ENCODE data around the gene EFHC1. TPM values are rescaled to one million over a fixed set of nuclear protein-coding genes. Genes with fewer than 3 reads are reported as not detected.

The EFHC1 gene
- total and polyA plus RNA-seq, 2 of the 13 experiments (the other 11 are each of a cell fraction or from before 2014, with no cell fraction given), result 23.4 to 29.5 TPM

DNA sequence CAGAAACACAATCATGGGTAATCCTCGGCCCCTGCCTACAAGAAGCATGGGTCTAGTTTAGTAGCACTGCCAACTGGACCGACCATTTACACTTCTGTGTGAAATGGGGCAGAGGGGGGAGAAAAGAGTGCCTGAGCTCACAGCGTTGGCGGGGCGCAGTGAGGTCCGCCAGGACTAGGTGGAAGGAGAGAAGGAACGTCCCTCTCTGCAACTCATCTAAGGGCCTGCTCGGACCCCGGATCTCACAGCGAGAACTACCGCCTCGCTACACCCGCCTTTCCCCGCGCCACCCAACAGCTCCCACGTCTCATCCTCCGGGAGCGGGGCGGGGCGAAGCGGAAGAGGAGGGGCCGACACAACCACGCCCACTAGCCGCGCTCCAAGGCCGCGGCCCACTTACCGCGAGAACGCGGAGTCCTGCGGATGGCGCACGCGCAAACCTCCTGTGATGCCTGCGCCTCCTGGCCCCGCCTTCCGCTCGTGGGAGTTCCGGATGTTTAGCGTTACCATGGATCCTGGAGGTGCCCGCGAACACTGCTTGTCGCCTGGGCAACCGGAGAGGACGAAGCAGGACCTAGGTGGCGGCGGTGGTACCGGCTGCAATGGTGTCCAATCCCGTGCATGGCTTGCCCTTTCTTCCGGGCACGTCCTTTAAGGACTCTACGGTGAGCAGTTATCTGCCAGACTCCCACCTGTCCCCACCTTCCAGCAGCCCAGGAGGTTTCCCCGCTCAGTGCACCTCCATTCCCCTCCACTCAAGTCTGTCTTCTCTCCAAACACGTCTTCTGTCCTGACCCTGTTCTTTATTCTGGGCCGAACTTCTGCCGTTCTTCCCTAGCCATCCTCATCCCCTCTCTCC, at the start of gene EFHC1 (continued):
- TF ChIP-seq, protein P1, sequence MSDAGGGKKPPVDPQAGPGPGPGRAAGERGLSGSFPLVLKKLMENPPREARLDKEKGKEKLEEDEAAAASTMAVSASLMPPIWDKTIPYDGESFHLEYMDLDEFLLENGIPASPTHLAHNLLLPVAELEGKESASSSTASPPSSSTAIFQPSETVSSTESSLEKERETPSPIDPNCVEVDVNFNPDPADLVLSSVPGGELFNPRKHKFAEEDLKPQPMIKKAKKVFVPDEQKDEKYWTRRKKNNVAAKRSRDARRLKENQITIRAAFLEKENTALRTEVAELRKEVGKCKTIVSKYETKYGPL (CRISPR knock-in tag; IDR thresholded peaks at IDR 0.05), result no peak
- peak; percentile 72; the same call in 1 of the 2 replicates for TF ChIP-seq FOXK2 (IDR thresholded peaks at IDR 0.05)
- TF ChIP-seq RFX3 (CRISPR knock-in tag; IDR thresholded peaks at IDR 0.05), result peak; percentile 100
- TF ChIP-seq, protein P2, sequence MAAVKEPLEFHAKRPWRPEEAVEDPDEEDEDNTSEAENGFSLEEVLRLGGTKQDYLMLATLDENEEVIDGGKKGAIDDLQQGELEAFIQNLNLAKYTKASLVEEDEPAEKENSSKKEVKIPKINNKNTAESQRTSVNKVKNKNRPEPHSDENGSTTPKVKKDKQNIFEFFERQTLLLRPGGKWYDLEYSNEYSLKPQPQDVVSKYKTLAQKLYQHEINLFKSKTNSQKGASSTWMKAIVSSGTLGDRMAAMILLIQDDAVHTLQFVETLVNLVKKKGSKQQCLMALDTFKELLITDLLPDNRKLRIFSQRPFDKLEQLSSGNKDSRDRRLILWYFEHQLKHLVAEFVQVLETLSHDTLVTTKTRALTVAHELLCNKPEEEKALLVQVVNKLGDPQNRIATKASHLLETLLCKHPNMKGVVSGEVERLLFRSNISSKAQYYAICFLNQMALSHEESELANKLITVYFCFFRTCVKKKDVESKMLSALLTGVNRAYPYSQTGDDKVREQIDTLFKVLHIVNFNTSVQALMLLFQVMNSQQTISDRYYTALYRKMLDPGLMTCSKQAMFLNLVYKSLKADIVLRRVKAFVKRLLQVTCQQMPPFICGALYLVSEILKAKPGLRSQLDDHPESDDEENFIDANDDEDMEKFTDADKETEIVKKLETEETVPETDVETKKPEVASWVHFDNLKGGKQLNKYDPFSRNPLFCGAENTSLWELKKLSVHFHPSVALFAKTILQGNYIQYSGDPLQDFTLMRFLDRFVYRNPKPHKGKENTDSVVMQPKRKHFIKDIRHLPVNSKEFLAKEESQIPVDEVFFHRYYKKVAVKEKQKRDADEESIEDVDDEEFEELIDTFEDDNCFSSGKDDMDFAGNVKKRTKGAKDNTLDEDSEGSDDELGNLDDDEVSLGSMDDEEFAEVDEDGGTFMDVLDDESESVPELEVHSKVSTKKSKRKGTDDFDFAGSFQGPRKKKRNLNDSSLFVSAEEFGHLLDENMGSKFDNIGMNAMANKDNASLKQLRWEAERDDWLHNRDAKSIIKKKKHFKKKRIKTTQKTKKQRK (IDR thresholded peaks at IDR 0.05; ENCODE audit: low read length), result no peak
- TF ChIP-seq ZFP91 (CRISPR knock-in tag; IDR thresholded peaks at IDR 0.05; ENCODE audit: borderline replicate concordance), result peak; percentile 86
- TF ChIP-seq ZNF367 (CRISPR knock-in tag; IDR thresholded peaks at IDR 0.05; ENCODE audit: borderline replicate concordance), result no peak
- peak; percentile 90; the same call in 1 of the 2 replicates for TF ChIP-seq KMT2A (CRISPR knock-in tag; IDR thresholded peaks at IDR 0.05)
- 0 out of 2 replicates have a peak, but pooled peaks have one; percentile 33 for TF ChIP-seq ZNF264 (CRISPR knock-in tag; IDR thresholded peaks at IDR 0.05)
- TF ChIP-seq MTERF4 (CRISPR knock-in tag; IDR thresholded peaks at IDR 0.05), result peak; percentile 56; the same call in 1 of the 2 replicates
- peak; percentile 91 for TF ChIP-seq TARDBP (CRISPR knock-in tag; IDR thresholded peaks at IDR 0.05)
- TF ChIP-seq RFXANK (CRISPR knock-in tag; IDR thresholded peaks at IDR 0.05), result 0 out of 2 replicates have a peak, but pooled peaks have one; percentile 61
- peak; percentile 54; the same call in 1 of the 2 replicates for TF ChIP-seq ZNF143 (CRISPR knock-in tag; IDR thresholded peaks at IDR 0.05)
- TF ChIP-seq, protein P3, sequence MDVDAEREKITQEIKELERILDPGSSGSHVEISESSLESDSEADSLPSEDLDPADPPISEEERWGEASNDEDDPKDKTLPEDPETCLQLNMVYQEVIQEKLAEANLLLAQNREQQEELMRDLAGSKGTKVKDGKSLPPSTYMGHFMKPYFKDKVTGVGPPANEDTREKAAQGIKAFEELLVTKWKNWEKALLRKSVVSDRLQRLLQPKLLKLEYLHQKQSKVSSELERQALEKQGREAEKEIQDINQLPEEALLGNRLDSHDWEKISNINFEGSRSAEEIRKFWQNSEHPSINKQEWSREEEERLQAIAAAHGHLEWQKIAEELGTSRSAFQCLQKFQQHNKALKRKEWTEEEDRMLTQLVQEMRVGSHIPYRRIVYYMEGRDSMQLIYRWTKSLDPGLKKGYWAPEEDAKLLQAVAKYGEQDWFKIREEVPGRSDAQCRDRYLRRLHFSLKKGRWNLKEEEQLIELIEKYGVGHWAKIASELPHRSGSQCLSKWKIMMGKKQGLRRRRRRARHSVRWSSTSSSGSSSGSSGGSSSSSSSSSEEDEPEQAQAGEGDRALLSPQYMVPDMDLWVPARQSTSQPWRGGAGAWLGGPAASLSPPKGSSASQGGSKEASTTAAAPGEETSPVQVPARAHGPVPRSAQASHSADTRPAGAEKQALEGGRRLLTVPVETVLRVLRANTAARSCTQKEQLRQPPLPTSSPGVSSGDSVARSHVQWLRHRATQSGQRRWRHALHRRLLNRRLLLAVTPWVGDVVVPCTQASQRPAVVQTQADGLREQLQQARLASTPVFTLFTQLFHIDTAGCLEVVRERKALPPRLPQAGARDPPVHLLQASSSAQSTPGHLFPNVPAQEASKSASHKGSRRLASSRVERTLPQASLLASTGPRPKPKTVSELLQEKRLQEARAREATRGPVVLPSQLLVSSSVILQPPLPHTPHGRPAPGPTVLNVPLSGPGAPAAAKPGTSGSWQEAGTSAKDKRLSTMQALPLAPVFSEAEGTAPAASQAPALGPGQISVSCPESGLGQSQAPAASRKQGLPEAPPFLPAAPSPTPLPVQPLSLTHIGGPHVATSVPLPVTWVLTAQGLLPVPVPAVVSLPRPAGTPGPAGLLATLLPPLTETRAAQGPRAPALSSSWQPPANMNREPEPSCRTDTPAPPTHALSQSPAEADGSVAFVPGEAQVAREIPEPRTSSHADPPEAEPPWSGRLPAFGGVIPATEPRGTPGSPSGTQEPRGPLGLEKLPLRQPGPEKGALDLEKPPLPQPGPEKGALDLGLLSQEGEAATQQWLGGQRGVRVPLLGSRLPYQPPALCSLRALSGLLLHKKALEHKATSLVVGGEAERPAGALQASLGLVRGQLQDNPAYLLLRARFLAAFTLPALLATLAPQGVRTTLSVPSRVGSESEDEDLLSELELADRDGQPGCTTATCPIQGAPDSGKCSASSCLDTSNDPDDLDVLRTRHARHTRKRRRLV (CRISPR knock-in tag; IDR thresholded peaks at IDR 0.05), result peak; percentile 72; the same call in 1 of the 2 replicates
- 0 out of 2 replicates have a peak, but pooled peaks have one; percentile 59 for TF ChIP-seq NCOA1 (CRISPR knock-in tag; IDR thresholded peaks at IDR 0.05)
- no peak for TF ChIP-seq ZFAT (CRISPR knock-in tag; conservative IDR thresholded peaks at IDR 0.05)
